Measurements from ENCODE around the gene GSG1L.

GSG1L gene

GRCh38 chr16:28063591-28064061, at the start of gene GSG1L:
Gene GSG1L (minus strand): TSS chr16:28063714. CDS start chr16:28063424, 290 bp downstream.
- no peak for DNase-seq

DNA sequence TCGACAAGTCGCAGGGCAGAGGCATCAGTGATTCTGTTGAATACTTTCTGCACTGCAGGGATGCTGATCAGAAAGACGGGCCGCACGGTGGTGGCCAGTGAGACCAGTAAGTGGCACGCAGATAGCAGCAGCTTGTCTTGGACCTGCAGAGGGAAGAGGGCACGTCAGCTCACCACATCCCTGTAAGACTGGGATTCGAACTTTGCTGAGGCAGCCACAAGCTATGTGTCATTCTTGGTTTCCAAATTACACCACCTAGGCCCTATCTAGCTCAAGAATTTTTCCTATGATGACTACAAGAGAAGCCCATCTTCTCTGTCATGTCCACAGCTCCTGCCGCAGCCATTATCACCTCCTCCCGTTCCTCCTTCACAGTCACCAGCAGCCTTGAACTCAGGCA, 49.4 kb upstream of the GSG1L start:
- no peak for DNase-seq

DNA sequence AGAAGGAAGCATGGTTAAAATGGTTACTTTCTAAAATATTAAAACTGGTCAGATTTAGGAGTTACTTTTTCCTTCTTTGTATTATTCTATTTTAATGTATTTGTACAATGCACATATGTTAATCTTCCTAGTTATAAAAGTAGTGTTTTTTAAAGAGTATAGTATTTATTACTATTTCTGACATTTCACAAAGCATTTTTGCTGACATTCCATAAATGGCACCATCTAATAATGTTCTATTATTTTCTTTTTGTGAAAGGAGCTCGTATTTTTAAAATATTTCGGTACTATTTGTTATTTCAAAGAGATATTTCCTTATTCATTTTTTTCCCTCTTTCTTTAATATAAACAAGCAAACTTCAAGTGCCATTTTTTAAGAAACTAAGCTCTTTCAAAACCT, 47.5 kb upstream of the GSG1L start:
- no peak for DNase-seq

DNA sequence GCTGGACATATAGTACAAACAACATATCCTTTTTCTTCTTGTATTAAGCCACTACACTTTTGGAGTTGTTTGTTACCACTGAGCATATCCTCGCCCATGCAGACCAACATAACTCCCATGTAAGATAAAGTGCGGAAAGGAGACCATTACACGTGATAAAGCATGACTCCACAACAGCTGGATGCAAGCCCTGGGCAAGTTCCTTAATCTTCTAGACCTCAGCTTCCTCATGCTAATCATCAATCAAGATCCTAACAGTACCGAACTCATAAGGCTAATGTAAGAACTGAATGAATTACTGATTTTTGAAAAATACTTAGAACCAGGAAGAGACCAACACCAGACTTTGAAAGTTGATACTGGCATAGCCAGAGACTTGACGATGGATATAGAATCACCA, 47.0 kb upstream of the GSG1L start:
- DNase-seq: no peak

DNA sequence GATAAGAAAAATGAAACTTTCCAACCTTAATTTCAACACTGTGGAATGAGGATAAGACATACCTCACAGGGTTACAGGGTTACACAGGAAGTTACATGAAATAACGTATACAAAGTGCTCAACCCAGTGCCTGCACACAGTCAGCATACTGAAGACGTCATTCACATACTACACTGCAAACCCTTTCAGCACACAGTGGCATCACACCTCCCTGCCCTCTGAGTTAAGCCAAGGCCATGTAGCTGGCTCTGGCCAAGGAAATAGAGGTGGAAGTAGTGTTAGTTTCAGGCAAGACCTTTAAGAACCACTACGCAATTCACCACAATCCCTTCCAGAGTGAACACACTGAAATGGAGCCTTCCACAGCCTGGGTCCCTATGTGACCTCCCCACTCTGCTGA, 46.6 kb upstream of the GSG1L start:
- no peak for DNase-seq

DNA sequence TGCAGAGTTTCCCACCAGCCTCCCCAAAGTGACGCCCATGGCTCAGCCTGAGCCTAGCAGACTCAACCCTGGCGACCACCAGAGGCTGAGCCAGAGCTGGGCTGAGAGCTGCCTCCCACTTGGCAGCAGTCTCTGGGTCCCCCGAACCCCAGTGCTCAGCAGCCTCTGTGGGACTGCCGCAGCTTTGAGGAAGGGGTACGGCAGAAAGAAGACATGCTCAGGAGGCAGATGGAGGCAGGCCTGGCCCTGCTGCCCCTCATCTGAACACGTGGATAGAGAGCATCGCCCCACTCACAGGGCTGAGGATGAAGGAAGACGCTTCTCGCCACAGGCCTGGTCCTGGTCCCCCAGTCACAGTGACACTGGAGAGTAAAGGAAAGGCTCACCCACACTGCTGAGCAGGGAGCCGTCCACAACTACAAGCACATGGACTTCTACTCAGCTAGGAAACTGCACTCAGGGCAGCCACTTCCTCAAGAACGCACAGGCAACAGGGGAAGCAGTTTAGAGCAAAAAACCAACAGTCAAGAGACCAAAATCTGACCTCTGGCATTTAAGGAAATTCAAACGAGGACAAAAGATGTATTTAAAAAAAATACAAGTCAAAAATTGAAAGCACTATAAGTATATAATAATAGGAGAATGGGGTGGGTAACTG, 45.2 kb upstream of the GSG1L start:
- no peak for DNase-seq

- DNase-seq: no peak
These were observed 43.7 kb upstream of the GSG1L start for GRCh38 chr16:28107232-28107631.

GRCh38 chr16:28106467-28107215, 43.1 kb upstream of the GSG1L start:
- no peak for DNase-seq

DNA sequence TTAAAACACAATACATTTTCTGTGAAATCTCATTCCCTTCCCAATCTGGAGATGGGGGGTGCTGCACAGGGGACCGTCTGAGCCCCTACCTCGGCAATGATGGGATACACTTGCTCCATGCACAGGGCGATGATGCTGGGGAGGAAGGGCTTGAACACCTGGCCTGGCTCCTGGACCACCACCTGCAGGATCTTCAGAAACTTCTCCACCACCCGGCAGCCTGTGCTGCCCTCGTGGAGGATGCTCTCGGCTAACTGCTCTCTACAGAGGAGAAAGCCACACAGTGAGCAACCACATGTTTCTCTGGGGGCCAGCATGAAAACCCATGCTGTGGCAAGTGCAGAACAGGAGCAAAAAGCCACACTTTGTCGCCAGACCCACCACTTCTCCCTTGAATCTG, 42.4 kb upstream of the GSG1L start:
- DNase-seq: no peak

- DNase-seq: no peak
These were observed 41.8 kb upstream of the GSG1L start for GRCh38 chr16:28105297-28105696.

DNA sequence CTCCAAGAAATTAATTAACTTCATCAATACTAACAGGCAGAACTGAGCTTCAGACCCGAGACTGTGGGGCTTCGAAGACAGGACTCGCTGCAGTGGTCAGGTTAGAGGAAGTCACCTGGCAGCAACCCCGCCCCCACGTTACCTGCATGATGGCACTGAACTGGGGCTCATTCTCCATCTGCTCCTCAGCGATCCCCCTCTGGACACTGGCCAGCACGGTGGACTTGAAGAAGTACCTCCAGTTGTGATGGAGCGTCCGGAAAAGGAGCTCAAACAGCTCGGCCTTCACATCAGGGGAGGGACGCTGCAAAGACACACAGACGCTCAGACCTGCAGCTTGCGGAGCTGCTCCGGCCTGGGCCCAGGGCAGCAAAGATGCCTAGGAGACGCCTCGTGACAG, 40.9 kb upstream of the GSG1L start:
- DNase-seq: no peak

DNA sequence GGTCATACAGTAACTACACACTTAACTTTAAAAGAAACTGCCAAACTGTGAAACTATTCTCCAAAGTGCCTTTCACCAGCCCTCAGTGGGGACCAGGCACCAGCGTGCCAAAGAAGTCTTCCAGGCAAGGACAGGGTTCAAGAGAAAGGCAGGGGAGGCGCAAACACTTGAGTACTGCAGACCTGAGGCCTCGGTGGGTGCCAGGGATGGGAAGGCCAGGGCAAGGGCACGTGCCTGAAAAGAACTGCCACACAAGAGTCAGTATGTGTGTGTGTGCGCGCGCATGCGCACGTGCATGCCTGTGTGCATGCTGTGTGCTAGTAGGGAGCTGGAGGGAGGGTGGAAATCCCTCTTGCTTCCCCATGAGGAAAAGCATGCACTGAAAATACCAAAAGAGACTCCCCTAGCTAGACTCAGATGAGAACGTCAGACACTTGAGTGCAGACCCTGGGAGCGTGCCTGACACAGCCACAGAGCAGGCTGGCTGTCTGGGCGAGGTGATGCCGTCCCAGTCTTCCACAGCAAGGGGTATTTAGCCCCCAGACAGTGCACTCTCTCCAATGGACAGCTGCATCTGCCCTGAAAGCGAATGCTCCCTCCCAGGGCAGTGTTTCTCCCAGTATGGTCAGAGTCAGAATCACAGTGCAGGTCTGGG, 40.1 kb upstream of the GSG1L start:
- no peak for DNase-seq

DNA sequence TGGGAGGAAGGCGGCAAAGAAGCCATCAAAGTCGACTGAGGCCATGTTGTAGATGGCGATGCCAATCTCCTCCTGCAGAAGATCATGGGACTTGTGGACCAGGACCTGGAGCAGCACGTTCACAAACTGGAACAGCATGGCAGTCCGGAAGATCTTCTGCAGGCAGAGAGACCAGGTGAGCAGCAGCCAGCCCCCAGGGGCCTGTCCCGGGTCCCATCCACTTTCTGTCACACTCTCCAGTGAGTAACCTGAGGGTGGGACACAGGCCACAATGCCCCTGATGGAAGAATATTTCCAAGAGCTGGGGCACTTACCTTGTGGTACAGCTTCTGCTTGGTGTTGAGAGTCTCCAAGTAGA, 38.0 kb upstream of the GSG1L start:
- no peak for DNase-seq

DNA sequence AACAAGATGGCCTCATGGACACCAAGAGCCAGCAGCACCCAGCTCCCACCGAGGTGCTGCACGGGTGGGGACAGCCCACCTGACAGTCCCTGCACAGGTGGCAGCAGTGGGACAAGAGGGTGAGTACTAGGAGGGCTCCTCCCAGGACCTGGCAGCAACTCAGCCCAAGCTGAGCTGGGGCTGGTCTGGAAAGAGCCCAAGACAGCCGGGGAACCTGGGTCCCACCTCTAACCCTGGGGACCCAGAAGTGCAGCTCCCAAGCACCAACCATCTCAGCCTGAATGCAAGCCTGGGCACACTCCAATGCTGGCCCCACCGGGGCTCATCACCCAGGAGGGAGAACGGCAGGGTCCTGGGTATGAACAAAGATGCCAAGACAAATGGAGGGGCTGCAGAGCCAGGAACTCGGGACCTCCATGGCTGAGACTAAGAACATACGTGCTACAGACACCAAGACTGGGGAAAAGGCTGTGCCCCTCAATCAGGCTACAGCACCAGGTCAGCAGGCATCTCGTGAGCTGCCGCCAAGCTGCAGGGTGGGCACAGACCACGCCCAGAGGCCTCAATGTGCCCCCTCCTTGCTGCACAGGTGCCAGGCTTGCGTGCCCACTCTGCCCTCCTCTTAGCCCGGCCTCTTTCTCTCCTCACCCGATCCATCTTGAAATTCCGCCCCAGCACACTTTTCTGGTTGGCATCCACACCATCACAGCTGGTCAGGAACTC, 37.5 kb upstream of the GSG1L start:
- DNase-seq: no peak

GRCh38 chr16:28098959-28099945, 35.7 kb upstream of the GSG1L start:
- no peak for DNase-seq

DNA sequence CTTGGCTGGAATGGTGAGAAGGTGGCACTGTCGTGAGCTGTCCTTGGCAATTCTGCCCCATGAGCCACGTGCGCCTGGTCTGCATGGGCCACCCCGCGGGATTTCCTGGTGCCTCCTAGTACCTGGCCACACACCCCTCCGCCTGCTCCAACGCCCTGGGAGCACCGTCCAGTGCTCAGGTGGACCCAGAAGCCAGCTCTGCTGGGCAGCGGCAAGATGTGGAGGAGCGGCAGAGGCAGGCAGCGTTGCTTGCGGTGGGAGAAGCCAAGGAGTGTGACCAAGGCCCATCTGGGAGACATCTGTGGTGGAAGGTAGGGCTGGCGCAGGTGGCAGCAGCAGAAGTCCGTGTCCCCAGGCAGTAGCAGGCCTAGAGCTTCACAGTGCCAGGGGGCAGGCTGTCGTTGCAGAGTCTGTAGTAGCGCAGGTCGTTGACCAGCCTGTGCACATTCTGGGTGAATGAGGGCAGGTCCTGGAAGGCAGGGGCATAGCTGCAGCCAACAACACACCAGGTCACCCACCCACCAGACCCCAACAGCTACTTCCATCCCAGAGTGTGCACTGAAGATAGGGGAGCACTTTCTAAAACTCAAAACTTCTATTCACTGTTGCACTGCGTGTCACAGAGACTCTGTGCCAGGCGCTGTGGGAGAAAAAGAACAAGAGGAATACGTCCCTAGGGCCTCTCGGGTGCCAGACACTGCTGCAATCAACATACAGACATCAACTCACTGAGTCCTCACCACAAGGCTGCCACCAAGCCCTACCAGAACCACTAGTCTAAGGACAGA, 34.9 kb upstream of the GSG1L start:
- DNase-seq: no peak

GRCh38 chr16:28096983-28097899, 33.7 kb upstream of the GSG1L start:
- no peak for DNase-seq

- no peak for DNase-seq
These were observed 29.8 kb upstream of the GSG1L start for GRCh38 chr16:28093385-28093725.

GRCh38 chr16:28092721-28093384, 29.3 kb upstream of the GSG1L start:
- DNase-seq: no peak

DNA sequence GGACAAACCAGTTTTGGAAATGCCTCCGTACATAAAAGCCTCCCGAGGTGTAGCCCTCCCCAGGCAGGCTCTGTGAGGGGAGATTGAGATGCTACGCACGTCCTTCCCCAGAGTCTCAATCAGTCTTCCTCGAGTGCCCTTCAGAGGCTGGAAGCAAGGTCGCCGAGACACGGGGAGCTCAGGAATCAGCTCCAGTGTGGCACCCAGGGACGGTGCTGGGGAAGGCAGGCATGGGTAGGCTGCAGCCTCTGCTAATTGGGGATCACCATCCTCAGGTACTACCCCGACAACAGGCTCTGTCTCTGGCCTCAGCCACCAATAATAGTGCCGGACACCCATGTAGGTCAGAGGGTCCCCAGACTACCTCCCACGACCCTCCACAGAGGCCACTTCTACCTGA, 28.1 kb upstream of the GSG1L start:
- DNase-seq: no peak
